KBM-7 (cell line): ENCODE results near the gene MED29.

Experiments used
- DNase-seq: peaks from one replicate; pipeline ENCODE4 v3.0.0-alpha.2; 2015
- in situ Hi-C: fragments of 300-500 bp; cut with MboI; formaldehyde crosslinking; loops from 2 replicates; pipeline ENCODE4 v1.14.3; 2020; ENCODE audit warnings: low sequenced_read_pairs, low pct_unique_long_range_greater_than_20kb, mixed read lengths

The MED29 gene

GRCh38 chr19:39389631-39390414, 1.4 kb upstream of the MED29 start:
- in situ Hi-C loops = no loop called here
- no peak for DNase-seq

- in situ Hi-C loops = no loop called here
- DNase-seq = no peak
Measured at GRCh38 chr19:39390451-39390750, 777 bp upstream of the MED29 start.

GRCh38 chr19:39397360-39398296, 6.5 kb downstream of the MED29 start:
- in situ Hi-C loops = no loop called here
- DNase-seq = peak; percentile 96

- peak; percentile 76 for DNase-seq
- in situ Hi-C loops = no loop called here
Measured at GRCh38 chr19:39398297-39398864, 7.2 kb downstream of the MED29 start.

- in situ Hi-C loops = no loop called here
- DNase-seq = no peak
Measured at GRCh38 chr19:39399668-39400050, 8.5 kb downstream of the MED29 start.

- in situ Hi-C loops = no loop called here
- no peak for DNase-seq
Measured at GRCh38 chr19:39400061-39400460, 8.9 kb downstream of the MED29 start.

- no peak for DNase-seq
- in situ Hi-C loops = no loop called here
Measured at GRCh38 chr19:39401070-39401548, 9.9 kb downstream of the MED29 start.

GRCh38 chr19:39401549-39402345, 10.6 kb downstream of the MED29 start:
- peak; percentile 42 for DNase-seq
- in situ Hi-C loops = no loop called here

GRCh38 chr19:39402346-39403300, 11.4 kb downstream of the MED29 start:
- in situ Hi-C loops = no loop called here
- DNase-seq = peak; percentile 93

- peak; percentile 89 for DNase-seq
- in situ Hi-C loops = no loop called here
Measured at GRCh38 chr19:39403331-39404312, 12.4 kb downstream of the MED29 start.

GRCh38 chr19:39405261-39405957, 14.2 kb downstream of the MED29 start:
- in situ Hi-C loops = no loop called here
- no peak for DNase-seq

GRCh38 chr19:39405958-39406655, 14.9 kb downstream of the MED29 start:
- peak; percentile 67 for DNase-seq
- in situ Hi-C loops = no loop called here

GRCh38 chr19:39406656-39407409, 15.7 kb downstream of the MED29 start, which contains the start of gene ZFP36:
ZFP36 (plus strand) TSS chr19:39406847; CDS start chr19:39406905, 58 bp downstream.
- DNase-seq = peak; percentile 74
- in situ Hi-C loops = no loop called here

GRCh38 chr19:39407410-39407659, 16.2 kb downstream of the MED29 start:
- in situ Hi-C loops = no loop called here
- no peak for DNase-seq

GRCh38 chr19:39407660-39408391, 16.6 kb downstream of the MED29 start:
- DNase-seq = peak; percentile 20
- in situ Hi-C loops = no loop called here
